Keratinocyte (primary cell): ENCODE results near the gene PTCRA. TPM values are rescaled to one million over a fixed set of nuclear protein-coding genes. Genes with fewer than 3 reads are reported as not detected.

Experiments
- DNase-seq: peaks from one replicate; pipeline ENCODE4 v3.0.0-alpha.2; 2011; ENCODE audit warnings: low read depth, missing footprints, low spot score
- FAIRE-seq: peaks from 2 replicates; lab custom pipeline; 2011; peaks lifted over from hg19 to GRCh38; lab: Jason Lieb, UNC
- H2AFZ ChIP-seq: 2 replicates; pipeline ENCODE4 v1.6.0; 2012; ENCODE audit warnings: low read length, control low read depth, inconsistent platforms; ENCODE audit not compliant: control insufficient read depth
- H3K27ac ChIP-seq: 2 replicates; pipeline ENCODE4 v1.5.1; 2011; ENCODE audit warnings: low read length; ENCODE audit not compliant: control insufficient read depth, insufficient read depth
- H3K27me3 ChIP-seq: 3 replicates; pipeline ENCODE4 v1.6.0; 2011; ENCODE audit warnings: low read length; ENCODE audit not compliant: control insufficient read depth, insufficient read depth; ENCODE audit errors: extremely low read depth
- H3K36me3 ChIP-seq, 2 experiments: 2 replicates in 1 of 2; 3 replicates in 1 of 2; pipeline ENCODE4 v1.5.1; 2011; ENCODE audit warnings: low read length in 2 of 2, mild to moderate bottlenecking in 1 of 2; ENCODE audit not compliant: control insufficient read depth in 2 of 2, insufficient read depth in 2 of 2; ENCODE audit errors: extremely low read depth in 1 of 2
- H3K4me1 ChIP-seq: 3 replicates; pipeline ENCODE4 v1.5.1; 2011; ENCODE audit warnings: low read length; ENCODE audit not compliant: control insufficient read depth, insufficient read depth; ENCODE audit errors: extremely low read depth
- H3K4me2 ChIP-seq: 3 replicates; pipeline ENCODE4 v1.6.0; 2011; ENCODE audit warnings: low read depth, low read length; ENCODE audit not compliant: control insufficient read depth, insufficient read depth; ENCODE audit errors: extremely low read depth
- H3K4me3 ChIP-seq, 3 experiments: fragments of 200-600 bp in 1 of 3; sonication (generic) in 1 of 3; 2 replicates in 2 of 3; 3 replicates in 1 of 3; pipeline ENCODE4 v1.5.1; 2011 to 2016; ENCODE audit warnings: low read length in 3 of 3, mild to moderate bottlenecking in 3 of 3, control low read depth in 2 of 3, inconsistent platforms in 1 of 3, low read depth in 1 of 3, mixed read lengths in 1 of 3, mixed run types in 1 of 3, moderate library complexity in 1 of 3; ENCODE audit not compliant: control insufficient read depth in 2 of 3, insufficient read depth in 2 of 3; ENCODE audit errors: extremely low read depth in 1 of 3
- H3K79me2 ChIP-seq: 2 replicates; pipeline ENCODE4 v1.6.0; 2012; ENCODE audit warnings: low read length; ENCODE audit not compliant: control insufficient read depth, insufficient read depth
- H3K9ac ChIP-seq: 3 replicates; pipeline ENCODE4 v1.6.0; 2011; ENCODE audit warnings: low read length; ENCODE audit not compliant: control insufficient read depth, insufficient read depth; ENCODE audit errors: extremely low read depth
- H3K9me1 ChIP-seq: 3 replicates; pipeline ENCODE4 v1.6.0; 2011; ENCODE audit warnings: low read length; ENCODE audit not compliant: control insufficient read depth, insufficient read depth; ENCODE audit errors: extremely low read depth
- H3K9me3 ChIP-seq: 2 replicates; pipeline ENCODE4 v1.5.1; 2012; ENCODE audit warnings: low read depth, low read length; ENCODE audit not compliant: control insufficient read depth
- H4K20me1 ChIP-seq: 3 replicates; pipeline ENCODE4 v1.6.0; 2011; ENCODE audit warnings: low read length; ENCODE audit not compliant: control insufficient read depth, insufficient read depth; ENCODE audit errors: extremely low read depth
- EZH2 ChIP-seq: IDR thresholded peaks from one replicate; pipeline ENCODE4 v1.6.1; 2012; ENCODE audit warnings: inconsistent platforms, mild to moderate bottlenecking, low read length, moderate library complexity
- dilution Hi-C: fragments of 300-500 bp; cut with MboI; formaldehyde crosslinking; loops from one replicate; pipeline ENCODE4 v1.7.0; 2020; ENCODE audit warnings: low sequenced_read_pairs; ENCODE audit not compliant: extremely low pct_ligation_motif_present
- polyA plus RNA-seq, 5 experiments: library from polyadenylated mRNA; depleted of rRNA in 3 of 5; stranded (reverse) in 3 of 5; stranded (forward) in 1 of 5; unstranded in 1 of 5; fragments of >200 nt; gene quantifications; 1 replicate in 1 of 5; 2 replicates in 3 of 5; 3 replicates in 1 of 5; pipeline versions ENCODE4 v1.2.1 to v1.2.3, GENCODE V29; 2011 to 2012; ENCODE audit warnings: missing spikeins in 2 of 5, low read depth in 1 of 5, low replicate concordance in 1 of 5
- TF ChIP-seq, protein P1 (sequence below), 3 experiments: IDR thresholded peaks in 1 of 3; conservative IDR thresholded peaks in 1 of 3; optimal IDR thresholded peaks in 1 of 3; 2 replicates in 2 of 3; 3 replicates in 1 of 3; pipeline versions ENCODE3 to v1.5.1; 2011; ENCODE audit warnings: low read length in 3 of 3, mild to moderate bottlenecking in 3 of 3, moderate library complexity in 2 of 3, control low read depth in 1 of 3, inconsistent platforms in 1 of 3; ENCODE audit not compliant: insufficient read depth in 2 of 3; ENCODE audit errors: extremely low read depth in 1 of 3

Gene PTCRA
- polyA plus RNA-seq, 1 donor (not counting 4 experiments of a cell fraction or from before 2014, with no cell fraction given): not detected

DNA sequence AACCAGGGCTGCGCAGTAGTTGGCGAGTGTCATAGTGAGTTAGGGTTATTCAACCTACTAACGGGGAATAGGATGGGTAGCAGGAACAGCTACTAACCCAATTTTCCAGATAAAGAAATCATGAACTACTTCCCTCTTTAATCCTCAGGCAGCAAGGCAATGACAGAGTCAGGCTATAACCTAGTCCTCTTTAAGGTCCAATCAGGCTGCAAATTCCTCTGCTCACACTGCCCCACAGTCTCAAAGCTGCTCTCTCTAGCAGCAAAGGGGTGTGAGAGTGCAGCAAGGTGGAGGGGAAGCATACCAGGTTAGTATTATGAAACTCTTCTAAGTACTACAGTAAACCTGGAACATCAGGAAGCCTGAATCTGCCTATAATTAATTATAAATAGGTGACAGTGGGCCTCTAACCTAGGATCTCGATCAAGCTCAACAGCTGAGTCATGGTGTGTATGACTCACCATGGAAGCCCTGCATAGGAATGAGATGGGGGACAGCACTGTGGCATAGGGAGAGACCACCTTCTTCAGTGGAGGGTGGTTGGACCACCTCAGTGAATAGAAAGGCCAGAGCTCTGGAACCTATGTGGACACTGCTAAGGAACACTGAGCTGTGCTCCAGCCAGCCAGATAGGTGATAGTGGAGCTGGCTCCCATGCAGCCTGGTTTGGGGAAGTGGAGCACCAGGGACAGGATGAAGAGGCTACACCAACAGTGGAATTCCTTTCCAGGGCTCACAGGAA, 55.2 kb downstream of the PTCRA start:
- dilution Hi-C loops: no loop called here
- no peaks in the 10 kb centered on the region for H3K79me2 ChIP-seq
- FAIRE-seq (no peak), DNase-seq (no peak)
- peaks cover 18% of the 10 kb centered on the region for H3K4me1 ChIP-seq
- H2AFZ ChIP-seq: no peak overlapping the region
- peaks cover 13 to 16% of the 10 kb centered on the region in 2 experiments for H3K36me3 ChIP-seq
- H3K27me3 ChIP-seq: no peaks in the 10 kb centered on the region
- TF ChIP-seq, protein P1, sequence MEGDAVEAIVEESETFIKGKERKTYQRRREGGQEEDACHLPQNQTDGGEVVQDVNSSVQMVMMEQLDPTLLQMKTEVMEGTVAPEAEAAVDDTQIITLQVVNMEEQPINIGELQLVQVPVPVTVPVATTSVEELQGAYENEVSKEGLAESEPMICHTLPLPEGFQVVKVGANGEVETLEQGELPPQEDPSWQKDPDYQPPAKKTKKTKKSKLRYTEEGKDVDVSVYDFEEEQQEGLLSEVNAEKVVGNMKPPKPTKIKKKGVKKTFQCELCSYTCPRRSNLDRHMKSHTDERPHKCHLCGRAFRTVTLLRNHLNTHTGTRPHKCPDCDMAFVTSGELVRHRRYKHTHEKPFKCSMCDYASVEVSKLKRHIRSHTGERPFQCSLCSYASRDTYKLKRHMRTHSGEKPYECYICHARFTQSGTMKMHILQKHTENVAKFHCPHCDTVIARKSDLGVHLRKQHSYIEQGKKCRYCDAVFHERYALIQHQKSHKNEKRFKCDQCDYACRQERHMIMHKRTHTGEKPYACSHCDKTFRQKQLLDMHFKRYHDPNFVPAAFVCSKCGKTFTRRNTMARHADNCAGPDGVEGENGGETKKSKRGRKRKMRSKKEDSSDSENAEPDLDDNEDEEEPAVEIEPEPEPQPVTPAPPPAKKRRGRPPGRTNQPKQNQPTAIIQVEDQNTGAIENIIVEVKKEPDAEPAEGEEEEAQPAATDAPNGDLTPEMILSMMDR (optimal IDR thresholded peaks at IDR 0.05 in 1 of 3, IDR thresholded peaks at IDR 0.05 in 1 of 3, conservative IDR thresholded peaks at IDR 0.05 in 1 of 3; ENCODE audit: extremely low read depth in 1 of 3, insufficient read depth in 2 of 3, low read length in 3 of 3): no peak
- TF ChIP-seq EZH2: no peak
- no peak overlapping the region for H3K9ac ChIP-seq
- no peak overlapping the region for H3K4me3 ChIP-seq
- H3K27ac ChIP-seq: no peak overlapping the region
- no peaks in the 10 kb centered on the region for H3K9me3 ChIP-seq
- peaks cover 3% of the 10 kb centered on the region for H3K9me1 ChIP-seq
- no peak overlapping the region for H3K4me2 ChIP-seq
- no peaks in the 10 kb centered on the region for H4K20me1 ChIP-seq

DNA sequence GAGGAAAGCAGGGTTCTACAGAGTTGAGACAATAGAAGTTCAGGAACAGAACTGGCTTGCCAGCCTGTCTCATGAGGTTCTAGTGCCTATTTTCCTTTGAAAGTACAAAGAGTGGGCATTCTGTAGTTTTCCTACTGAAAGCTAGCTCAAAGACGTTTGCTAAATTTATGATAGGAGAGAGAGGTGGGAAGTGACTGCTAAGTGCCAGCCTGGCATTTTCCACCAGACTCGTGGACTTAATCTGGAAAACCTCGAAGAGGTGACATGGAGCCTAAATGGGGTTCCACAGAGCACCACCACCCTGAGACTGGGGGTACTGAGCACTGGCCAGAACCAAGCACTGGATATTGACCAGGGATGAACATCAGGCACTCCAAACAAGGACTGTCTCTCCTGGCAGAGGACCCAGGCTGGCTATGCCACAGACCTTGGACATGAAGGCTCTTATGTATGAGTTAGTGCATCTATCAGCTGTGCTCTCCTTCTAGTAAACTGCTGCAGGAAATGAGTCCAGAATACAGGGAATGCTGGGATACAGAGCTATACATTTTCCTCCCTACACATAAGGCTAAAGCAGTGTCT, 56.0 kb downstream of the PTCRA start:
- DNase-seq (no peak), FAIRE-seq (no peak)
- Histone ChIP-seq H3K9ac (no peak overlapping the region), H3K79me2 (peaks cover 1% of the 10 kb centered on the region), H4K20me1 (no peaks in the 10 kb centered on the region), H3K4me2 (no peak overlapping the region), H2AFZ (no peak overlapping the region), H3K4me1 (peaks cover 19% of the 10 kb centered on the region), H3K9me1 (peaks cover 3% of the 10 kb centered on the region), H3K27me3 (no peaks in the 10 kb centered on the region), H3K36me3 (peaks cover 10 to 12% of the 10 kb centered on the region in 2 experiments), H3K27ac (no peak overlapping the region), H3K4me3 (no peak overlapping the region), H3K9me3 (no peaks in the 10 kb centered on the region)
- TF ChIP-seq, protein P1 (optimal IDR thresholded peaks at IDR 0.05 in 1 of 3, IDR thresholded peaks at IDR 0.05 in 1 of 3, conservative IDR thresholded peaks at IDR 0.05 in 1 of 3; ENCODE audit: extremely low read depth in 1 of 3, insufficient read depth in 2 of 3, low read length in 3 of 3): no peak
- TF ChIP-seq EZH2: no peak
- dilution Hi-C loops: no loop called here
